Astrocyte (in vitro differentiated cells and primary cell): ENCODE results near the gene GPC5. TPM values are rescaled to one million over a fixed set of nuclear protein-coding genes. Genes with fewer than 3 reads are reported as not detected.

Experiments used
- DNase-seq: peaks from one replicate; pipeline ENCODE4 v3.0.0-alpha.2; 2010; ENCODE audit warnings: low read depth
- FAIRE-seq: peaks from 2 replicates; lab custom pipeline; 2011; peaks lifted over from hg19 to GRCh38; lab: Jason Lieb, UNC
- H2AFZ ChIP-seq: 2 replicates; pipeline ENCODE4 v1.6.0; 2012; ENCODE audit warnings: low read depth, low read length, inconsistent platforms
- H3K27ac ChIP-seq: 2 replicates; pipeline ENCODE4 v1.5.1; 2011; ENCODE audit warnings: low read depth, low read length, inconsistent platforms
- H3K27me3 ChIP-seq: 2 replicates; pipeline ENCODE4 v1.6.0; 2011; ENCODE audit warnings: low read length, inconsistent platforms; ENCODE audit not compliant: insufficient read depth
- H3K36me3 ChIP-seq: 2 replicates; pipeline ENCODE4 v1.5.1; 2011; ENCODE audit warnings: low read length, inconsistent platforms; ENCODE audit not compliant: insufficient read depth
- H3K4me1 ChIP-seq: 2 replicates; pipeline ENCODE4 v1.5.1; 2011; ENCODE audit warnings: low read length, inconsistent platforms; ENCODE audit not compliant: insufficient read depth
- H3K4me2 ChIP-seq: 2 replicates; pipeline ENCODE4 v1.6.0; 2012; ENCODE audit warnings: low read length, inconsistent platforms
- H3K4me3 ChIP-seq: 2 replicates; pipeline ENCODE4 v1.5.1; 2011; ENCODE audit warnings: low read depth, mild to moderate bottlenecking, low read length, inconsistent platforms; ENCODE audit not compliant: insufficient read depth
- H3K79me2 ChIP-seq: 2 replicates; pipeline ENCODE4 v1.6.0; 2012; ENCODE audit warnings: mild to moderate bottlenecking, low read length, inconsistent platforms; ENCODE audit not compliant: insufficient read depth
- H3K9ac ChIP-seq: 2 replicates; pipeline ENCODE4 v1.6.0; 2012; ENCODE audit warnings: mild to moderate bottlenecking, low read length, inconsistent platforms
- H3K9me3 ChIP-seq: 2 replicates; pipeline ENCODE4 v1.5.1; 2012; ENCODE audit warnings: low read depth, mild to moderate bottlenecking, low read length, inconsistent platforms; ENCODE audit not compliant: insufficient read depth
- H4K20me1 ChIP-seq: 2 replicates; pipeline ENCODE4 v1.6.0; 2012; ENCODE audit warnings: low read length, inconsistent platforms; ENCODE audit not compliant: insufficient read depth
- H3K27ac Mint-ChIP-seq: one replicate; pipeline ENCODE4 v1.8.0; 2021; ENCODE audit warnings: mild to moderate bottlenecking, mixed read lengths; ENCODE audit not compliant: unreplicated experiment
- H3K27me3 Mint-ChIP-seq: one replicate; pipeline ENCODE4 v1.8.0; 2021; ENCODE audit warnings: low read depth, mixed read lengths; ENCODE audit not compliant: unreplicated experiment
- H3K36me3 Mint-ChIP-seq: one replicate; pipeline ENCODE4 v1.8.0; 2021; ENCODE audit warnings: low read depth, mixed read lengths; ENCODE audit not compliant: unreplicated experiment
- H3K4me1 Mint-ChIP-seq: one replicate; pipeline ENCODE4 v1.8.0; 2021; ENCODE audit warnings: low read depth, mixed read lengths; ENCODE audit not compliant: unreplicated experiment
- H3K4me3 Mint-ChIP-seq: one replicate; pipeline ENCODE4 v1.8.0; 2021; ENCODE audit warnings: mild to moderate bottlenecking, moderate library complexity, mixed read lengths; ENCODE audit not compliant: unreplicated experiment
- H3K9me3 Mint-ChIP-seq: one replicate; pipeline ENCODE4 v1.8.0; 2021; ENCODE audit warnings: mild to moderate bottlenecking, mixed read lengths; ENCODE audit not compliant: unreplicated experiment
- EZH2 ChIP-seq: IDR thresholded peaks from 2 replicates; pipeline ENCODE4 v1.6.1; 2012; ENCODE audit warnings: mild to moderate bottlenecking, low read length, inconsistent platforms; ENCODE audit not compliant: insufficient read depth
- total RNA-seq: library from RNA; stranded (reverse); gene quantifications from 2 replicates; pipeline ENCODE4 v1.2.1, GENCODE V29; 2021
- TF ChIP-seq, protein P1 (sequence below): IDR thresholded peaks from 2 replicates; pipeline ENCODE4 v1.5.1; 2011; ENCODE audit warnings: low read depth, mild to moderate bottlenecking, inconsistent platforms, low read length, moderate library complexity; ENCODE audit not compliant: insufficient read depth

Gene GPC5
- total RNA-seq, 1 donor from 2014 or later = 1.1 TPM

GRCh38 chr13:91553584-91553983 lies 155.2 kb downstream of the GPC5 start:
- H3K36me3 ChIP-seq = no peaks in the 10 kb centered on the region
- H2AFZ ChIP-seq = no peak overlapping the region
- no peaks in the 10 kb centered on the region for H3K4me1 Mint-ChIP-seq
- no peak overlapping the region for H3K27ac ChIP-seq
- no peak for TF ChIP-seq EZH2
- TF ChIP-seq, protein P1, sequence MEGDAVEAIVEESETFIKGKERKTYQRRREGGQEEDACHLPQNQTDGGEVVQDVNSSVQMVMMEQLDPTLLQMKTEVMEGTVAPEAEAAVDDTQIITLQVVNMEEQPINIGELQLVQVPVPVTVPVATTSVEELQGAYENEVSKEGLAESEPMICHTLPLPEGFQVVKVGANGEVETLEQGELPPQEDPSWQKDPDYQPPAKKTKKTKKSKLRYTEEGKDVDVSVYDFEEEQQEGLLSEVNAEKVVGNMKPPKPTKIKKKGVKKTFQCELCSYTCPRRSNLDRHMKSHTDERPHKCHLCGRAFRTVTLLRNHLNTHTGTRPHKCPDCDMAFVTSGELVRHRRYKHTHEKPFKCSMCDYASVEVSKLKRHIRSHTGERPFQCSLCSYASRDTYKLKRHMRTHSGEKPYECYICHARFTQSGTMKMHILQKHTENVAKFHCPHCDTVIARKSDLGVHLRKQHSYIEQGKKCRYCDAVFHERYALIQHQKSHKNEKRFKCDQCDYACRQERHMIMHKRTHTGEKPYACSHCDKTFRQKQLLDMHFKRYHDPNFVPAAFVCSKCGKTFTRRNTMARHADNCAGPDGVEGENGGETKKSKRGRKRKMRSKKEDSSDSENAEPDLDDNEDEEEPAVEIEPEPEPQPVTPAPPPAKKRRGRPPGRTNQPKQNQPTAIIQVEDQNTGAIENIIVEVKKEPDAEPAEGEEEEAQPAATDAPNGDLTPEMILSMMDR = no peak
- H3K27ac Mint-ChIP-seq = no peak overlapping the region
- H3K27me3 ChIP-seq = no peaks in the 10 kb centered on the region
- no peaks in the 10 kb centered on the region for H3K4me1 ChIP-seq
- H3K4me2 ChIP-seq = no peak overlapping the region
- H3K4me3 Mint-ChIP-seq = no peak overlapping the region
- H3K9me3 Mint-ChIP-seq = peaks cover 1% of the 10 kb centered on the region
- DNase-seq (no peak), FAIRE-seq (no peak)
- no peaks in the 10 kb centered on the region for H3K27me3 Mint-ChIP-seq
- H3K79me2 ChIP-seq = no peaks in the 10 kb centered on the region
- H3K4me3 ChIP-seq = no peak overlapping the region
- no peaks in the 10 kb centered on the region for H3K9me3 ChIP-seq
- H3K36me3 Mint-ChIP-seq = no peaks in the 10 kb centered on the region
- H4K20me1 ChIP-seq = no peaks in the 10 kb centered on the region
- H3K9ac ChIP-seq = no peak overlapping the region

GRCh38 chr13:91554101-91554500 lies 155.7 kb downstream of the GPC5 start:
- H3K27ac Mint-ChIP-seq = no peak overlapping the region
- H3K4me1 Mint-ChIP-seq = no peaks in the 10 kb centered on the region
- Histone ChIP-seq H3K27me3 (no peaks in the 10 kb centered on the region), H3K36me3 (no peaks in the 10 kb centered on the region), H2AFZ (no peak overlapping the region), H3K79me2 (no peaks in the 10 kb centered on the region), H3K9ac (no peak overlapping the region), H3K4me2 (no peak overlapping the region), H3K4me1 (no peaks in the 10 kb centered on the region), H3K4me3 (no peak overlapping the region), H4K20me1 (no peaks in the 10 kb centered on the region), H3K27ac (no peak overlapping the region), H3K9me3 (no peaks in the 10 kb centered on the region)
- peaks cover 1% of the 10 kb centered on the region for H3K9me3 Mint-ChIP-seq
- DNase-seq (no peak), FAIRE-seq (no peak)
- no peaks in the 10 kb centered on the region for H3K27me3 Mint-ChIP-seq
- H3K36me3 Mint-ChIP-seq = no peaks in the 10 kb centered on the region
- TF ChIP-seq, protein P1 = no peak
- no peak for TF ChIP-seq EZH2
- no peak overlapping the region for H3K4me3 Mint-ChIP-seq

DNA sequence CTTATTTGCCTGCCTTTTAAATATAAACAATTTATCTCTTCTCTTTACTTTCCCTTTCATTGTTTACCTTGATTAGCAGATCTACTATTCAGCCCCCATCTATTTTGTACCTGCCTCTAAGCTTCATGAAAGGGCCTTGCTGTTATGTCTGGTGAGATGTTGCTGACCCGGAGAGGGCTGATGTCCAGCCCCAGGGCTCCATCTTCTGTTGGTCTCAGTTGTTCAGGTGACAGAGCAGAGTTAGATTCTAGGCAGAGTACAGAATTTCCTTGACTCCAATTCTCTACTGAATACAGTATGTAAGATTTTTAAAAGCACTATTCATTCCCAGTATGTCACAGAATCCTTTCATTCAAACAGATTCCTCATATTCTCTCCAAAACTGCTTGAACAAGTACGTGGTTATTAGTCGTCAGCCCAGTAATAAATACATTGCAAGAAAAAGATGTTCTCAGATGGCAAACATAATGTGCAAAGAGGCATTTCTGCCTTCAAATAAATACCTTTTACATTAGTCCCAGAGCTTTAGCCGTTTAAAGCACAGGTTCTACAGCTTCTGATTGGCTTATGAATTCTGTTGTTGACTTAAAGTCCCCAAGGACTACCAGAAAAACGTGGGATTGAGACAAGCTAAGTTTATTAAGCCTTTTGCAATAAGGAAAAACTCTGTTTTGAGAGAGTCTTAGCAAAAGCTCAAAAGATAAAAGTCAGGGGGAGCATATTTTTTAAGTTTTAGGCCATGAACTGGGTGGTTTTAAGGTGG lies 159.1 kb downstream of the GPC5 start:
- Histone ChIP-seq H3K79me2 (no peaks in the 10 kb centered on the region), H3K4me2 (no peak overlapping the region), H3K9me3 (no peaks in the 10 kb centered on the region), H3K27ac (no peak overlapping the region), H3K4me1 (no peaks in the 10 kb centered on the region), H3K27me3 (no peaks in the 10 kb centered on the region), H2AFZ (no peak overlapping the region), H3K4me3 (no peak overlapping the region), H3K9ac (no peak overlapping the region), H4K20me1 (no peaks in the 10 kb centered on the region), H3K36me3 (no peaks in the 10 kb centered on the region)
- no peaks in the 10 kb centered on the region for H3K36me3 Mint-ChIP-seq
- TF ChIP-seq, protein P1 = no peak
- TF ChIP-seq EZH2 = no peak
- no peak for FAIRE-seq
- no peak for DNase-seq
- no peaks in the 10 kb centered on the region for H3K4me1 Mint-ChIP-seq
- no peak overlapping the region for H3K4me3 Mint-ChIP-seq
- no peaks in the 10 kb centered on the region for H3K9me3 Mint-ChIP-seq
- H3K27ac Mint-ChIP-seq = no peak overlapping the region
- H3K27me3 Mint-ChIP-seq = no peaks in the 10 kb centered on the region
